ENCODE data around the gene AHCTF1. TPM values are rescaled to one million over a fixed set of nuclear protein-coding genes. Genes with fewer than 3 reads are reported as not detected.

Gene AHCTF1
- total RNA-seq, 1 experiment from 2014 or later, result 65.8 TPM

DNA sequence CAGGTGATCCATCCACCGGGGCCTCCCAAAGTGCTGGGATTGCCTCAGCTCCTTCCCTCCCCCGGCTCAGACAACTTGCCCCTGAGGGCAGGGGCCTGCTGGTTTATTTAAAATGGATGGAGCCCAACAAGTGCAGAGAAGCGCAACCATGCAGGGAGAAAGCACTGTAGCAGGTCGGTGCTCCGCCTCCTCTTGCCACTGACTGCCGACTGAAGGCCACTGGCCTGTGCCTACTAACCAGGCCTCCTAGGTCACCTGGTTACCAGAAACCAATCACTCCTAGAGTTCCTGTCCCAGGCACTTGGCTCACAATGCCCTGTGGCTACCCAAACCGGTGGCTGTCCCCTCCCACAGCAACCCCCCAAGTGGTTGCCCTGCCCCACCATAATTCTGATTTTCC is 40.2 kb upstream of the AHCTF1 start:
- peaks cover 11% of the 10 kb centered on the region for H3K9me3 ChIP-seq (ENCODE audit: low read depth, low read length, poor library complexity, severe bottlenecking)
- H3K4me1 ChIP-seq (ENCODE audit: insufficient read depth, low read length, poor library complexity, severe bottlenecking), result no peaks in the 10 kb centered on the region
- TF ChIP-seq, protein P1, sequence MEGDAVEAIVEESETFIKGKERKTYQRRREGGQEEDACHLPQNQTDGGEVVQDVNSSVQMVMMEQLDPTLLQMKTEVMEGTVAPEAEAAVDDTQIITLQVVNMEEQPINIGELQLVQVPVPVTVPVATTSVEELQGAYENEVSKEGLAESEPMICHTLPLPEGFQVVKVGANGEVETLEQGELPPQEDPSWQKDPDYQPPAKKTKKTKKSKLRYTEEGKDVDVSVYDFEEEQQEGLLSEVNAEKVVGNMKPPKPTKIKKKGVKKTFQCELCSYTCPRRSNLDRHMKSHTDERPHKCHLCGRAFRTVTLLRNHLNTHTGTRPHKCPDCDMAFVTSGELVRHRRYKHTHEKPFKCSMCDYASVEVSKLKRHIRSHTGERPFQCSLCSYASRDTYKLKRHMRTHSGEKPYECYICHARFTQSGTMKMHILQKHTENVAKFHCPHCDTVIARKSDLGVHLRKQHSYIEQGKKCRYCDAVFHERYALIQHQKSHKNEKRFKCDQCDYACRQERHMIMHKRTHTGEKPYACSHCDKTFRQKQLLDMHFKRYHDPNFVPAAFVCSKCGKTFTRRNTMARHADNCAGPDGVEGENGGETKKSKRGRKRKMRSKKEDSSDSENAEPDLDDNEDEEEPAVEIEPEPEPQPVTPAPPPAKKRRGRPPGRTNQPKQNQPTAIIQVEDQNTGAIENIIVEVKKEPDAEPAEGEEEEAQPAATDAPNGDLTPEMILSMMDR (conservative IDR thresholded peaks at IDR 0.05; ENCODE audit: low read depth, low read length), result no peak
- no peak for TF ChIP-seq EZH2 (IDR thresholded peaks at IDR 0.05; ENCODE audit: borderline replicate concordance, low read depth, low read length, poor library complexity, severe bottlenecking)
- H3K4me3 ChIP-seq (ENCODE audit: low read depth, low read length, poor library complexity, severe bottlenecking), result no peak overlapping the region
- ChIA-PET CTCF (interaction anchor here (0.5 kb wide), 1 partner anchor 215 kb away, joined by 8 read pairs; no protein-coding TSS in a partner anchor), POLR2A (ENCODE audit: low non-redundant PET) (no interaction called here)
- H3K27me3 ChIP-seq (replicated peaks; ENCODE audit: insufficient read depth, low read depth, low read length, poor library complexity), result no peaks in the 10 kb centered on the region
- no peak for DNase-seq (ENCODE audit: low spot score)
- H3K36me3 ChIP-seq (ENCODE audit: insufficient read depth, low read length, poor library complexity, severe bottlenecking), result no peaks in the 10 kb centered on the region
- H3K27ac ChIP-seq (ENCODE audit: low read depth, low read length, poor library complexity, severe bottlenecking), result no peak overlapping the region
- intact Hi-C loops (cut with micrococcal nuclease; ENCODE audit: unreplicated experiment), result no loop called here
- no TSS peak for BruUV-seq (replicated peaks)

DNA sequence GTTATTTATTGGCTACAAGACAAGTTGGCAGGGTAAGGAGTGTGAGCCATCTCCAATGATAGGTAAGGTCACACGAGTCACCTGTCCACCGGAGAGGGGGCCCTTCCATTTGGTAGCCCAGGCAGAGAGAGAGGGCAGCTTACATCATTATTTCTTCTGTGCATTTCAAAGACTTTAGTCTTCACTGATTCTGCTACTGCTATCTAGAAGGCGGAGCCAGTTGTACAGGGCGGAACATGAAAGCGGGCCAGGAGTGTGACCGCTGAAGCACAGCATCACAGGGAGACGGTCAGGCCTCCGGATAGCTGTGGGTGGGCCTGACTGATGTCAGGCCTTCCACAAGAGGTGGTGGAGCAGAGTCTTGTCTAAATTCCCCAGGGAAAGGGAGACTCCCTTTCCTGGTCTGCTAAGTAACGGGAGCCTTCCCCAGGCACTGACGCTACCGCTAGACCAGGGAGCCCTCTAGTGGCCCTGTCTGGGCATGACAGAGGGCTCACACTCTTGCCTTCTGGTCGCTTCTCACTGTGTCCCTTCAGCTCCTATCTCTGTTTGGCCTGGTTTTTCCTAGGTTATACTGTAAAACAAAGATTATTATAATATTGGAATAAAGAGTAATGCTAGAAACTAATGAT is 39.5 kb upstream of the AHCTF1 start:
- intact Hi-C loops (cut with micrococcal nuclease; ENCODE audit: unreplicated experiment), result no loop called here
- Histone ChIP-seq H3K27me3 (replicated peaks; ENCODE audit: insufficient read depth, low read depth, low read length, poor library complexity) (no peaks in the 10 kb centered on the region), H3K9me3 (ENCODE audit: low read depth, low read length, poor library complexity, severe bottlenecking) (peaks cover 11% of the 10 kb centered on the region), H3K4me1 (ENCODE audit: insufficient read depth, low read length, poor library complexity, severe bottlenecking) (no peaks in the 10 kb centered on the region), H3K4me3 (ENCODE audit: low read depth, low read length, poor library complexity, severe bottlenecking) (no peak overlapping the region), H3K36me3 (ENCODE audit: insufficient read depth, low read length, poor library complexity, severe bottlenecking) (no peaks in the 10 kb centered on the region), H3K27ac (ENCODE audit: low read depth, low read length, poor library complexity, severe bottlenecking) (no peak overlapping the region)
- CTCF ChIA-PET, result interaction anchor here (0.5 kb wide), 1 partner anchor 214 kb away, joined by 8 read pairs; no protein-coding TSS in a partner anchor
- TF ChIP-seq EZH2 (IDR thresholded peaks at IDR 0.05; ENCODE audit: borderline replicate concordance, low read depth, low read length, poor library complexity, severe bottlenecking), result no peak
- TF ChIP-seq, protein P1 (conservative IDR thresholded peaks at IDR 0.05; ENCODE audit: low read depth, low read length), result peak; percentile 69
- peak; percentile 65 for DNase-seq (ENCODE audit: low spot score)
- BruUV-seq (replicated peaks), result no TSS peak
- POLR2A ChIA-PET (ENCODE audit: low non-redundant PET), result no interaction called here

DNA sequence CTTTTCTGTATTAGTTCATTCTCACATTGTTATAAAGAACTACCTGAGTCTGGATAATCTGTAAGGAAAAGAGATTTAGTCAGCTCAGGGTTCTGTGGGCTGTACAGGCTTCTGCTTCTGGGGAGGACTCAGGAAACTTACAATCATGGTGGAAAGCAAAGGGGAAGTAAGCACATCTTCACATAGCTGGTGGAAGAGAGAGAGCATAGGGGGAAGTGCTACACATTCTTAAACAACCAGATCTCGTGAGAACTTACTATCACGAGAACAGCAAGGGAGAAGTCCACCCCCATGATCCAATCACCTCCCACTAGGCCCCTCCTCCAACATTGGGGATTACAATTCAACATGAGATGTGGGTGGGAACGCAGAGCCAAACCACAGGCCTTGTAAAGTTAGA is 37.9 kb upstream of the AHCTF1 start:
- no peak for DNase-seq (ENCODE audit: low spot score)
- BruUV-seq (replicated peaks), result no TSS peak
- POLR2A ChIA-PET (ENCODE audit: low non-redundant PET), result no interaction called here
- no peak overlapping the region for H3K4me3 ChIP-seq (ENCODE audit: low read depth, low read length, poor library complexity, severe bottlenecking)
- H3K9me3 ChIP-seq (ENCODE audit: low read depth, low read length, poor library complexity, severe bottlenecking), result peaks cover 6% of the 10 kb centered on the region
- no peak for TF ChIP-seq EZH2 (IDR thresholded peaks at IDR 0.05; ENCODE audit: borderline replicate concordance, low read depth, low read length, poor library complexity, severe bottlenecking)
- TF ChIP-seq, protein P1 (conservative IDR thresholded peaks at IDR 0.05; ENCODE audit: low read depth, low read length), result no peak
- no peaks in the 10 kb centered on the region for H3K27me3 ChIP-seq (replicated peaks; ENCODE audit: insufficient read depth, low read depth, low read length, poor library complexity)
- no peak overlapping the region for H3K27ac ChIP-seq (ENCODE audit: low read depth, low read length, poor library complexity, severe bottlenecking)
- intact Hi-C loops (cut with micrococcal nuclease; ENCODE audit: unreplicated experiment), result no loop called here
- CTCF ChIA-PET, result no interaction called here
- H3K4me1 ChIP-seq (ENCODE audit: insufficient read depth, low read length, poor library complexity, severe bottlenecking), result no peaks in the 10 kb centered on the region
- no peaks in the 10 kb centered on the region for H3K36me3 ChIP-seq (ENCODE audit: insufficient read depth, low read length, poor library complexity, severe bottlenecking)

Measured in A673 (cell line).